NCI-H146 (cell line): ENCODE data around the gene WDR7.

Source experiments
- DNase-seq: peaks from one replicate; lab custom pipeline; 2025; lab: John Stamatoyannopoulos, UW

The WDR7 gene

GRCh38 chr18:56722518-56722917, 71.4 kb downstream of the WDR7 start:
- DNase-seq = no peak

GRCh38 chr18:56723068-56723467, 71.9 kb downstream of the WDR7 start:
- no peak for DNase-seq

GRCh38 chr18:56723706-56724105, 72.5 kb downstream of the WDR7 start:
- no peak for DNase-seq

- DNase-seq = no peak
These were observed 75.7 kb downstream of the WDR7 start for GRCh38 chr18:56726906-56727305.

GRCh38 chr18:56727399-56727798, 76.2 kb downstream of the WDR7 start:
- DNase-seq = no peak

GRCh38 chr18:56728741-56729140, 77.6 kb downstream of the WDR7 start:
- no peak for DNase-seq

- DNase-seq = no peak
These were observed 87.0 kb downstream of the WDR7 start for GRCh38 chr18:56738184-56738583.

GRCh38 chr18:56739731-56740130, 88.6 kb downstream of the WDR7 start:
- DNase-seq = no peak

GRCh38 chr18:56740645-56741044, 89.5 kb downstream of the WDR7 start:
- DNase-seq = no peak

- no peak for DNase-seq
These were observed 90.5 kb downstream of the WDR7 start for GRCh38 chr18:56741685-56742084.

GRCh38 chr18:56743115-56743514, 92.0 kb downstream of the WDR7 start:
- no peak for DNase-seq

- no peak for DNase-seq
These were observed 96.0 kb downstream of the WDR7 start for GRCh38 chr18:56747032-56747658.

GRCh38 chr18:56747857-56748256, 96.7 kb downstream of the WDR7 start:
- no peak for DNase-seq

GRCh38 chr18:56748698-56749268, 97.6 kb downstream of the WDR7 start:
- peak; percentile 59 for DNase-seq

GRCh38 chr18:56756966-56757365, 105.8 kb downstream of the WDR7 start:
- no peak for DNase-seq

- peak; percentile 98 for DNase-seq
These were observed 118.9 kb downstream of the WDR7 start for GRCh38 chr18:56770097-56770496.

GRCh38 chr18:56770873-56771272, 119.7 kb downstream of the WDR7 start:
- no peak for DNase-seq

GRCh38 chr18:56775701-56776100, 124.5 kb downstream of the WDR7 start:
- peak; percentile 57 for DNase-seq

- peak; percentile 12 for DNase-seq
These were observed 136.2 kb downstream of the WDR7 start for GRCh38 chr18:56787390-56787789.

- peak; percentile 19 for DNase-seq
These were observed 138.1 kb downstream of the WDR7 start for GRCh38 chr18:56789004-56789888.

- no peak for DNase-seq
These were observed 138.7 kb downstream of the WDR7 start for GRCh38 chr18:56789889-56790180.

GRCh38 chr18:56795381-56795780, 144.2 kb downstream of the WDR7 start:
- no peak for DNase-seq

GRCh38 chr18:56799756-56800155, 148.6 kb downstream of the WDR7 start:
- DNase-seq = no peak
